Measurements from ENCODE around the gene ROS1.

Gene ROS1

DNA sequence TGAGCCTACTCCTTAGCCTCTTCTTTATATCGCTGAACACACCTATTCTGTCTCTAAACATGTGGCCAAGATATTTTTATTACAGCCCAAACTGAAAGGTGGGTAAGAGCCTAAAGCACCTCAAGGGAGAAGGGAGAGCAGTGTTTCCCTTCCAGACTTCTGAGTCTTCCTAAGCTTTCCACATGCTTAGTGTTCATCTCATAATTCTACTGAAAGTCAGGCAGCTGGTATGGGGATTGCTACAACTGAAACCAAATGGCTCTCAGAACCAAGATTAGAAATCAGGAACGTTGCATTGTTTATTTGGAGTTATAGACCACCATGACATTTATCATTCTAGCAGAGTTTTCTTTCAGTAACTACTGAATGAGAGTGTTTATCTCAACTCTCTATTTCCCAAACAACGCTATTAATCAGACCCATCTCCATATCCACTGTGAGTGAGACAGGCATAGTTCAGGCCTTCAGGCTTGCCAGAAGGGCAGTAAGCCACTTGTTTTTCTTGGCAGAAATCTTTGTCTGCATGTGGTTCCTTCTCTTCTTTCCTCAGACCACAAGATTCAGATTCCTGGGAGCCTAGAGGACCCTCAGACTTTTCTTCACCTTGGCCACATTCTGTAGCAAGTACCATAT, 137.5 kb downstream of the ROS1 start:
- Histone ChIP-seq H3K4me3 (ENCODE audit: insufficient read depth in 1 of 2, low read depth in 1 of 2, low read length in 2 of 2) (no peak overlapping the region), H3K9me3 (ENCODE audit: control insufficient read depth, low read length) (peaks cover 3% of the 10 kb centered on the region), H2AFZ (ENCODE audit: low read depth, low read length) (no peak overlapping the region), H3K27ac (ENCODE audit: low read length, poor library complexity, severe bottlenecking) (no peak overlapping the region), H3K23ac (ENCODE audit: low read length in 2 of 2) (no peak overlapping the region), H2BK12ac (ENCODE audit: low read length in 2 of 2) (no peak overlapping the region), H4K91ac (ENCODE audit: low read length) (no peak overlapping the region), H3K79me1 (replicated peaks; ENCODE audit: low read length, poor library complexity, severe bottlenecking) (no peaks in the 10 kb centered on the region), H2AK5ac (ENCODE audit: low read length, severe bottlenecking) (no peak overlapping the region), H3K9ac (ENCODE audit: low read length) (no peak overlapping the region), H4K8ac (ENCODE audit: low read length) (no peak overlapping the region), H2BK120ac (ENCODE audit: low read depth, low read length) (no peak overlapping the region), H3K4me2 (ENCODE audit: low read length, poor library complexity, severe bottlenecking) (no peak overlapping the region), H3K18ac (ENCODE audit: low read depth in 1 of 2, low read length in 2 of 2) (no peak overlapping the region), H2BK5ac (ENCODE audit: low read depth, low read length, poor library complexity, severe bottlenecking) (no peak overlapping the region), H3K27me3 (ENCODE audit: control insufficient read depth in 1 of 2, insufficient read depth in 1 of 2, low read length in 2 of 2) (no peaks in the 10 kb centered on the region), H3K36me3 (ENCODE audit: control insufficient read depth in 1 of 2, insufficient read depth in 2 of 2, low read depth in 1 of 2, low read length in 2 of 2) (no peaks in the 10 kb centered on the region), H2BK15ac (ENCODE audit: low read depth, poor library complexity, severe bottlenecking) (no peak overlapping the region), H3K14ac (ENCODE audit: low read length in 2 of 2) (no peak overlapping the region), H3K4ac (ENCODE audit: low read depth in 1 of 2, low read length in 2 of 2) (no peak overlapping the region), H3K4me1 (ENCODE audit: control insufficient read depth, insufficient read depth, low read depth, low read length) (no peaks in the 10 kb centered on the region)
- DNase-seq: no peak
- 90% methylated on average over 2 of the region's 3 CpGs for WGBS

- Histone ChIP-seq H3K27me3 (ENCODE audit: control insufficient read depth in 1 of 2, insufficient read depth in 1 of 2, low read length in 2 of 2) (peaks cover 4 to 26% of the 10 kb centered on the region in 2 experiments), H2BK15ac (ENCODE audit: low read depth, poor library complexity, severe bottlenecking) (no peak overlapping the region), H2BK120ac (ENCODE audit: low read depth, low read length) (no peak overlapping the region), H3K4me1 (ENCODE audit: control insufficient read depth, insufficient read depth, low read depth, low read length) (no peaks in the 10 kb centered on the region), H4K8ac (ENCODE audit: low read length) (no peak overlapping the region), H2BK5ac (ENCODE audit: low read depth, low read length, poor library complexity, severe bottlenecking) (no peak overlapping the region), H2BK12ac (ENCODE audit: low read length in 2 of 2) (no peak overlapping the region), H3K4me2 (ENCODE audit: low read length, poor library complexity, severe bottlenecking) (no peak overlapping the region), H3K36me3 (ENCODE audit: control insufficient read depth in 1 of 2, insufficient read depth in 2 of 2, low read depth in 1 of 2, low read length in 2 of 2) (no peaks in the 10 kb centered on the region), H3K14ac (ENCODE audit: low read length in 2 of 2) (no peak overlapping the region), H2AFZ (ENCODE audit: low read depth, low read length) (no peak overlapping the region), H3K4ac (ENCODE audit: low read depth in 1 of 2, low read length in 2 of 2) (no peak overlapping the region), H3K9ac (ENCODE audit: low read length) (no peak overlapping the region), H3K79me1 (replicated peaks; ENCODE audit: low read length, poor library complexity, severe bottlenecking) (no peaks in the 10 kb centered on the region), H4K91ac (ENCODE audit: low read length) (no peak overlapping the region), H3K18ac (ENCODE audit: low read depth in 1 of 2, low read length in 2 of 2) (no peak overlapping the region), H2AK5ac (ENCODE audit: low read length, severe bottlenecking) (no peak overlapping the region), H3K4me3 (ENCODE audit: insufficient read depth in 1 of 2, low read depth in 1 of 2, low read length in 2 of 2) (no peak overlapping the region), H3K23ac (ENCODE audit: low read length in 2 of 2) (no peak overlapping the region), H3K27ac (ENCODE audit: low read length, poor library complexity, severe bottlenecking) (no peak overlapping the region), H3K9me3 (ENCODE audit: control insufficient read depth, low read length) (peaks cover 3% of the 10 kb centered on the region)
- no peak for DNase-seq
- 84% methylated on average over 2 of the region's 3 CpGs for WGBS
These were observed 144.8 kb downstream of the ROS1 start for GRCh38 chr6:117280922-117281321.

DNA sequence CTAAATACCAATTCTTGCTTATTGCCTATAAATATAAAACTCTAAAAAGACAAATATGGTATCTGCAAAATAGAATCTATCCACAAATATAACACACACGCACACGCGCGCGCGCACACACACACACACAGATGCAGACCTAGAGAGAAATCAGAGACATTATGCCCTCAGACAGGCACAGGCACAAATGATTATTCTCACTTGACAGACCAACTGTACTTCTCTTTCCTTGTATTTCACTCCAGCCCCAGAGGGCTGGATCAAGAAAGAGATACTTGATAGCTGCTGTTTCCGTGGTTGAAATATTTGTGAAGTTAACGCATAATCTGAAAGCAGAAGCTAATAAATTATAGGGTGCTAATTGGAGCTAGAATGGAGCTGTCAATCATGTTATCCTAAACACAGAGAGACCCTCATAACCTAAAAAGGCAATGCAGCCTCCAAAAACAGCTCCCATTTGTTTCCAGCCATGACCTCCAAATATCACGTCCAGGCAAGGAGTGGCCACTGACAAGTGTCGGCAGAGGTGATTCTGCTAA, 148.9 kb downstream of the ROS1 start:
- H2BK12ac ChIP-seq (ENCODE audit: low read length in 2 of 2): no peak overlapping the region
- no peak overlapping the region for H3K4ac ChIP-seq (ENCODE audit: low read depth in 1 of 2, low read length in 2 of 2)
- H3K14ac ChIP-seq (ENCODE audit: low read length in 2 of 2): no peak overlapping the region
- no peak overlapping the region for H2AFZ ChIP-seq (ENCODE audit: low read depth, low read length)
- H3K4me2 ChIP-seq (ENCODE audit: low read length, poor library complexity, severe bottlenecking): no peak overlapping the region
- H3K9ac ChIP-seq (ENCODE audit: low read length): no peak overlapping the region
- no peak overlapping the region for H2BK15ac ChIP-seq (ENCODE audit: low read depth, poor library complexity, severe bottlenecking)
- no peak overlapping the region for H2AK5ac ChIP-seq (ENCODE audit: low read length, severe bottlenecking)
- H2BK5ac ChIP-seq (ENCODE audit: low read depth, low read length, poor library complexity, severe bottlenecking): no peak overlapping the region
- no peaks in the 10 kb centered on the region for H3K9me3 ChIP-seq (ENCODE audit: control insufficient read depth, low read length)
- H4K91ac ChIP-seq (ENCODE audit: low read length): no peak overlapping the region
- no peak overlapping the region for H3K23ac ChIP-seq (ENCODE audit: low read length in 2 of 2)
- no peak overlapping the region for H3K27ac ChIP-seq (ENCODE audit: low read length, poor library complexity, severe bottlenecking)
- no peak overlapping the region for H3K18ac ChIP-seq (ENCODE audit: low read depth in 1 of 2, low read length in 2 of 2)
- peaks cover 44 to 67% of the 10 kb centered on the region in 2 experiments for H3K27me3 ChIP-seq (ENCODE audit: control insufficient read depth in 1 of 2, insufficient read depth in 1 of 2, low read length in 2 of 2)
- H3K4me1 ChIP-seq (ENCODE audit: control insufficient read depth, insufficient read depth, low read depth, low read length): no peaks in the 10 kb centered on the region
- no peaks in the 10 kb centered on the region for H3K79me1 ChIP-seq (replicated peaks; ENCODE audit: low read length, poor library complexity, severe bottlenecking)
- no peak overlapping the region for H2BK120ac ChIP-seq (ENCODE audit: low read depth, low read length)
- H3K36me3 ChIP-seq (ENCODE audit: control insufficient read depth in 1 of 2, insufficient read depth in 2 of 2, low read depth in 1 of 2, low read length in 2 of 2): no peaks in the 10 kb centered on the region
- WGBS: 92% methylated on average over 8 of the region's 10 CpGs
- no peak overlapping the region for H4K8ac ChIP-seq (ENCODE audit: low read length)
- no peak overlapping the region for H3K4me3 ChIP-seq (ENCODE audit: insufficient read depth in 1 of 2, low read depth in 1 of 2, low read length in 2 of 2)
- DNase-seq: no peak

GRCh38 chr6:117275711-117276110, 150.0 kb downstream of the ROS1 start:
- no peak overlapping the region for H2BK5ac ChIP-seq (ENCODE audit: low read depth, low read length, poor library complexity, severe bottlenecking)
- H2BK15ac ChIP-seq (ENCODE audit: low read depth, poor library complexity, severe bottlenecking): no peak overlapping the region
- H4K91ac ChIP-seq (ENCODE audit: low read length): no peak overlapping the region
- no peaks in the 10 kb centered on the region for H3K79me1 ChIP-seq (replicated peaks; ENCODE audit: low read length, poor library complexity, severe bottlenecking)
- no peak overlapping the region for H2BK12ac ChIP-seq (ENCODE audit: low read length in 2 of 2)
- no peak overlapping the region for H3K14ac ChIP-seq (ENCODE audit: low read length in 2 of 2)
- H3K4me3 ChIP-seq (ENCODE audit: insufficient read depth in 1 of 2, low read depth in 1 of 2, low read length in 2 of 2): no peak overlapping the region
- H3K27me3 ChIP-seq (ENCODE audit: control insufficient read depth in 1 of 2, insufficient read depth in 1 of 2, low read length in 2 of 2): peaks cover 53 to 77% of the 10 kb centered on the region in 2 experiments
- DNase-seq: no peak
- no peak overlapping the region for H2AFZ ChIP-seq (ENCODE audit: low read depth, low read length)
- H4K8ac ChIP-seq (ENCODE audit: low read length): no peak overlapping the region
- no peak overlapping the region for H3K4me2 ChIP-seq (ENCODE audit: low read length, poor library complexity, severe bottlenecking)
- 82% methylated on average over 4 of the region's 5 CpGs for WGBS
- H3K9ac ChIP-seq (ENCODE audit: low read length): no peak overlapping the region
- H2AK5ac ChIP-seq (ENCODE audit: low read length, severe bottlenecking): no peak overlapping the region
- no peaks in the 10 kb centered on the region for H3K9me3 ChIP-seq (ENCODE audit: control insufficient read depth, low read length)
- no peak overlapping the region for H3K18ac ChIP-seq (ENCODE audit: low read depth in 1 of 2, low read length in 2 of 2)
- H3K23ac ChIP-seq (ENCODE audit: low read length in 2 of 2): no peak overlapping the region
- H3K4ac ChIP-seq (ENCODE audit: low read depth in 1 of 2, low read length in 2 of 2): no peak overlapping the region
- peaks cover 0 to 2% of the 10 kb centered on the region in 2 experiments for H3K36me3 ChIP-seq (ENCODE audit: control insufficient read depth in 1 of 2, insufficient read depth in 2 of 2, low read depth in 1 of 2, low read length in 2 of 2)
- no peak overlapping the region for H3K27ac ChIP-seq (ENCODE audit: low read length, poor library complexity, severe bottlenecking)
- no peak overlapping the region for H2BK120ac ChIP-seq (ENCODE audit: low read depth, low read length)
- H3K4me1 ChIP-seq (ENCODE audit: control insufficient read depth, insufficient read depth, low read depth, low read length): peaks cover 4% of the 10 kb centered on the region
